ENCODE data around the gene KDM4C.
"Not testable (repeated sequence)": the region's sequence is repeated elsewhere in the genome, so short reads cannot be mapped to it uniquely, and the experiment has no call there.

KDM4C gene

DNA sequence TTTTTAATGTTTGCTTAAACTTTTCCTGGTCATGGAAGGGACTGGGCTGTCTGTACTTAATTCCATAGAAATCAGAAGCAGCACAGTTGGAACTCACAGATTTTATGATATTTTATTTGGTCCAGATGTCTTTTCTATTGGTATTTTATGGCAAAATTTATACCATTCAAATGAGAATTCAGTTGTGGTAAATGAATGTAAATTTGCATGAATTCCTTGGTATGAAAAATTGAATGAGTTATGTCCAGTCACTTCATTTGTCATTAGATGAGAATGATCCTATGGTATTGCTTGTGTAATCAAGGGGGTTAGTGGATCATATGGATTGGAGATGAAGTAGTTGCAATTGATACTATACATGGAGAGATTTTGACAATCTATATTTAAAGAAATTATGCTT is 188.0 kb downstream of the KDM4C start:
- Histone ChIP-seq H3K4me3 (no peak overlapping the region), H3K27ac (no peak overlapping the region)
- TF ChIP-seq, protein P1, sequence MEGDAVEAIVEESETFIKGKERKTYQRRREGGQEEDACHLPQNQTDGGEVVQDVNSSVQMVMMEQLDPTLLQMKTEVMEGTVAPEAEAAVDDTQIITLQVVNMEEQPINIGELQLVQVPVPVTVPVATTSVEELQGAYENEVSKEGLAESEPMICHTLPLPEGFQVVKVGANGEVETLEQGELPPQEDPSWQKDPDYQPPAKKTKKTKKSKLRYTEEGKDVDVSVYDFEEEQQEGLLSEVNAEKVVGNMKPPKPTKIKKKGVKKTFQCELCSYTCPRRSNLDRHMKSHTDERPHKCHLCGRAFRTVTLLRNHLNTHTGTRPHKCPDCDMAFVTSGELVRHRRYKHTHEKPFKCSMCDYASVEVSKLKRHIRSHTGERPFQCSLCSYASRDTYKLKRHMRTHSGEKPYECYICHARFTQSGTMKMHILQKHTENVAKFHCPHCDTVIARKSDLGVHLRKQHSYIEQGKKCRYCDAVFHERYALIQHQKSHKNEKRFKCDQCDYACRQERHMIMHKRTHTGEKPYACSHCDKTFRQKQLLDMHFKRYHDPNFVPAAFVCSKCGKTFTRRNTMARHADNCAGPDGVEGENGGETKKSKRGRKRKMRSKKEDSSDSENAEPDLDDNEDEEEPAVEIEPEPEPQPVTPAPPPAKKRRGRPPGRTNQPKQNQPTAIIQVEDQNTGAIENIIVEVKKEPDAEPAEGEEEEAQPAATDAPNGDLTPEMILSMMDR (IDR thresholded peaks at IDR 0.05), result no peak
- no peak for DNase-seq (ENCODE audit: low spot score)

DNA sequence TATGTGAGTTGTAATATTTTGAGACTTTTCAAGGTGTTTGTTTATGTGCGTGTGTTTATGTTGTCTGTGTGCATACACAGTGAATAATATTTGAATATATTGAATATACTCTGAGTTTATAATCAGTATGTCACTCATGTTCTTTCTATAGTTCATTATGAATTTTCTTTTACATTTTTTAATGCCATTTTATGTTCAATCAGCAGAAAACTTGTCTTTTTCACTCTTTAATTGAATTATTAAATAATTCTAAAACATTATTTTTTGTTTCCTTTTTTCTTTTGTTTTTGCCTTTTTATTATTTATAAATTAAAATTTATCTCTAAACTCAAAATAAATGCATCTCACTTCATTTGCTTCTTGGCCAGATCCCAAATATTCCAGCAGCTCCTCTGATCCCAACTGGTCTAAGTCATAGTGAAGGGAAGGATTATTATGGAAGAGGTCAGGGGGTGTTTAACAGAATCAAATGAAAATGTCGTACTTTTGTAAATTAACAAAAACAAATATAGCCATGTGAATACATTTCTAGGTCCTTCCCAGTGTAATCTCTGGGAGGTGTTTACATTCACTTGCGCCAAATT is 188.9 kb downstream of the KDM4C start:
- TF ChIP-seq, protein P1 (IDR thresholded peaks at IDR 0.05), result no peak
- no peak overlapping the region for H3K27ac ChIP-seq
- no peak for DNase-seq (ENCODE audit: low spot score)
- no peak overlapping the region for H3K4me3 ChIP-seq

DNA sequence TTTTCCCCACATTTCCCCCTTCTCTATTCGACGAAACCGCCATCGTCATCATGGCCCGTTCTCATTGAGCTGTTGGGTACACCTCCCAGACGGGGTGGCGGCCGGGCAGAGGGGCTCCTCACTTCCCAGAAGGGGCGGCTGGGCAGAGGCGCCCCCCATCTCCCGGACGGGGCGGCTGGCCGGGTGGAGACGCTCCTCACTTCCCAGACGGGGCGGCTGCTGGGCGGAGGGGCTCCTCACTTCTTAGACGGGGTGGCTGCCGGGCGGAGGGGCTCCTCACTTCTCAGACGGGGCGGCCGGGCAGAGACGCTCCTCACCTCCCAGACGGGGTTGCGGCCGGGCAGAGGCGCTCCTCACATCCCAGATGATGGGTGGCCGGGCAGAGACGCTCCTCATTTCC is 191.1 kb downstream of the KDM4C start:
- H3K4me3 ChIP-seq; DNase-seq (ENCODE audit: low spot score); H3K27ac ChIP-seq: not testable (repeated sequence)

DNA sequence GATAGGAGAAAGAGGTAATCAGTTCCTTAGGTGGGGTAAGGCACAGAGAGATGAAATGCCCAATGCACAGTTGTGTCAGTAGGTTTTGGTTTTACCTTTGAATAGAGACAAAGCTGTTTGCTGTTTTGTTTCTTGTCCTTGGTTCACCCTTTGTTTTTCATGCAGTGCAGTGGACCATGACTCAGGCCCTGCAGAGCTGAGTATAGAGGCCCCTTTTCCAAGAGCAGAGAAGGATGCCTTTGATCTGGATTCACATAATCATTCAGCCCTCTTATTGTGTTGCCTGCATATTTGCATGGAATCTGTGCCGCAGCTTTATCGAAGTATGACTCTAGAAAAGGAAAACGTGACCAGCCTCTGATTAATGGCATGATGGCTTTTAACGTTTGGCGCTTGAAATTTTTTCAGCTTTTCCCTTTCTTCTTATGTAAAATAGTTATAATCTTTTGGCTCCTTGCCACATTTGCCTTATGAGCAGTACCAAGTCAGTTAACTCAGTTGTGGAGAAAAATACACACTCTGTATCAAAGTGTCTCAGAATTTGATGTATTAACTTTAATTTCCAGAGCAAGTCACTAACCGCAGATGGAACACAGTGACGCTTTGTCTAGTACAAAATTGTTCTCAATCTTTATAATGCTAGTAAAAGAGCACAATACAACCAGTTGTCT is 197.6 kb downstream of the KDM4C start:
- H3K27ac ChIP-seq, result no peak overlapping the region
- TF ChIP-seq, protein P1 (IDR thresholded peaks at IDR 0.05), result no peak
- DNase-seq (ENCODE audit: low spot score), result no peak
- H3K4me3 ChIP-seq, result no peak overlapping the region

DNA sequence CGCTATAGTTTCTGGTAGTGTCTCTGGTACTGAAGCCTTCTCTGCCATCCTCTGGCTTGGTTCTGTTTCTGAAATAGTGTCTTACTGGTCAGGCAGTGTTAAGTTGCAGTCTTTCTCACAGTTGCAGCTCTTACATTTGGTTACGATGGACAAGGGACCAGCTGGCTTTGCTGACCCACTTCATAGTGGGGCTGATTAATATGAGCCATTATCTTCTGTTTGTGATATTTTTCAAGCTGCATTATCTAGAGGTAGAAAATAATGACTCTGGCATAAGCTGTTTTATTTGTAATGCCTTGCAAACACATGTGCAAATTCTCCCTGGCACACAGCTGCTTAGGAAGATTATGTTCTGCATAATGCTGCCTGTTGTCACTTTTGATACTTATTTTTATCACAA is 199.1 kb downstream of the KDM4C start:
- no peak for DNase-seq (ENCODE audit: low spot score)
- Histone ChIP-seq H3K4me3 (no peak overlapping the region), H3K27ac (no peak overlapping the region)
- TF ChIP-seq, protein P1 (IDR thresholded peaks at IDR 0.05), result no peak

DNA sequence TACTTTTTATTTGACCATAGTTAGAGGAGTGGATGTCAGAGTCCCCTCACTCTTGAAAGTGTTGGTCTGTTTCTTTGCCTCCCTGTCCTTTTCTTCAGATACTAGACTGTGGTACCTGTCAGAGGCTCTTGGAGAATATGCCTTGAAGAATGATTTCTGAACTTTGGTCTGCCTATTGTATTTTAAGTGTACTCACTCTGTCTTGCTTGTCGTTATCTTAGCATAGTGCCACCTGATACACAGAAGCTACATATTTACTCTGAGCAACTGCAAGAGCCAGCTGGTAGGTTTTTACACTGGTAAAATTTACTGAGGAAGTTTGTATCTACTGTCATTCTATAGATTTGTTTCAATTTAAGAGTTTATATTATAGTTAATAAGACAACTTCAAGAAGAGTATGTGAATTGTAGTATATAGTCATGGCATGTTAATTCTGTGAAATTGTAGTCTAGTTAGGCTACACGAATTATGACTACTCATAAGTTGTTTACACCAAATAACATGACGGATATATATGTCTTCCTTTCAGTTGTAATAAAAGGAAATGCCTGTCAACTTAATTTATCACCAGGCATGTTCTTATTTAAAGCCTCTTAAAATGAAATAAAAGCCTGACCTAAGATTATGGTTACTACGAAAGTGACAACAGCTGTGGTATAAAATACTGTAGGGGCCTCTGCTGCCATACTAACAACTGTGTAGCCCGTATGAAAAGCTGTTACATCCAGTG is 201.7 kb downstream of the KDM4C start:
- Histone ChIP-seq H3K4me3 (no peak overlapping the region), H3K27ac (no peak overlapping the region)
- DNase-seq (ENCODE audit: low spot score), result no peak
- TF ChIP-seq, protein P1 (IDR thresholded peaks at IDR 0.05), result no peak

DNA sequence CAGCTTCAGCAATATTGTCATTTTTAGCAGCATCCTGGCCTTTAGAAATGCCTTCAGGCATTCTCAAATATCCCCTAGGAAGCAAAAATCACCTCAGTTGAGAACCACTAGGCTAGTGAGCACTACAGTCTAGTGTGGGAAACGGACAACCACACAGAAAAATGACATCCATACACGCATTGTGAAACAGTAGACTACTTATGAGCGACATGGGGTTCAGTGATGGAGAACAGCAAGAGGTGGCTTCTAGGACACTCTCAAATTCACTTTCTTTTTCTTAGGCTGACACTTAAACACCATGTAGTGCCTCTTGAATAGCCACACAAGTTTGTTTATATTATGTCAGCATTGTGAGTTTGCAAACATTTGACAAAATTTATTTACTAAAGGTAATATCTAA is 203.0 kb downstream of the KDM4C start:
- TF ChIP-seq, protein P1 (IDR thresholded peaks at IDR 0.05), result no peak
- no peak for DNase-seq (ENCODE audit: low spot score)
- Histone ChIP-seq H3K4me3 (no peak overlapping the region), H3K27ac (no peak overlapping the region)

Measured in coronary artery (tissue), 2 donors.